CD4-positive, alpha-beta T cell treated with Interleukin-17A for 4 hours (primary cell): ENCODE results near the gene TLR1.
"Not testable (repeated sequence)": the region's sequence is repeated elsewhere in the genome, so short reads cannot be mapped to it uniquely, and the experiment has no call there.

Experiments
- DNase-seq: peaks from one replicate; pipeline ENCODE4 v3.0.0-alpha.2; 2020; ENCODE audit warnings: mixed read lengths

The TLR1 gene

DNA sequence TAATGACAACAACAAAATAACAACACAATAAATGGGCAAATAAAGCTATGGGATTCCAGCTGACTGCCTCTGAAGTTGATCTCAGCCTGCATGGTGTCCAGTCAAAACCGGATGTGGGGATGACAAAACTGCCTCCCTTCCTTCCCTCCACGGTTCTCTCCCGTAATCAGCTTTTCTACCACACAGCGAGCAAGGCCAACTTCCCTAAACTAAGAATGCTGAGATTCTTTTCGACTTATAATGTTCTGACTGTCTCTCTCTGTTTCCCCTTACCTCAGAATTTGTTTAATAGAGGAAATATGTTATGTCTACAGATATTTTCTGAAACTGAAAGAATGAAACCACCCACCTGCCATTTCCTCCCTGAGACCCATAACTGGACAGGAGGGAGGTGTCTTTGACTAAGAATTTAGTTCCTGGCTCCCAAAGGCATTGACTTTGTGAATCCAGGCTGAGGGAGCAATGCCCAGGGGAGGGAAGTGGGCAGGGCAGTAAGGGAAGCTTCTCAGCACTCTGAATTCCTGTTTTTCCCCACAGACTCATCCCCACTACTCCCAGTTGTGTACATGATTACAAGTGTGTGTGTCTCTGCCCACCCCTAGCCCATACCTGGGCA lies 1.0 kb upstream of the TLR1 start:
- peak; percentile 31 for DNase-seq

DNA sequence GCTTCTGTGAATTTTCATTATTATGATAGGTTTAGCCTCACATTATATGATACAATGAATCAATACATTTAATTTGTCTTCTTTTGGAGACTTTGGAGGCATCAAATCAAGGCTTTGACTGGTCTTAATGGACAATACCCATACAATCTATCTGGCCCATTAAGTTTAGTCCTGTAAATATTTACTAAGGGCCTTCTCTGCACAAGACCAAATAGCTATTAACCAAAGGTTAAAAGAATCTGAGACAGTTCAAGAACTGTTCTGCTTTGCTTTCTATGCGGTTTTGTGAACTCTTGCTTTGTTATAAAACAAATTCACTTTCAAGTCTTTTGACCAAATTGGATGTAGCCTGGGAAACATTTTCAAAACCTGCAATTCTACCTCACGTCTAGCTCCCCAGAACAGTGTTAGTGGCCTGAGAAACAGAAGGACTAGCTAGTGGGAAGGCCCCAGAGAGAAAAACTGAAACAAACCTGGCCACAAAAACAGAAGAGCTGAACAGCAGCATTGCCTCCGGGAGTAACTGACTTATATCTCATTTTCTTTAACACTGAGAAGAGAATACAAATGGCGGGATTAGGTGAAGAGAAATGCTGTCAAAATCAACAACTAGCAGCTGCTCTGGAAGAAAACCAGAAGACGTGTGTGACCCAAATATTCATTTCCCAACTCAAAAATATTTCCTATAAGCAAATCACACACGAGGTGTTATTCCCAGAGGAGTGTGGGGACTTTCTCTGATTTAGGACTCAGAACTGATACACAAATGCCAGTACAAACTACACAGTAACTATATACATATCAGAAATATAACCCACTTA lies 548 bp downstream of the TLR1 start:
- DNase-seq = peak; percentile 39

DNA sequence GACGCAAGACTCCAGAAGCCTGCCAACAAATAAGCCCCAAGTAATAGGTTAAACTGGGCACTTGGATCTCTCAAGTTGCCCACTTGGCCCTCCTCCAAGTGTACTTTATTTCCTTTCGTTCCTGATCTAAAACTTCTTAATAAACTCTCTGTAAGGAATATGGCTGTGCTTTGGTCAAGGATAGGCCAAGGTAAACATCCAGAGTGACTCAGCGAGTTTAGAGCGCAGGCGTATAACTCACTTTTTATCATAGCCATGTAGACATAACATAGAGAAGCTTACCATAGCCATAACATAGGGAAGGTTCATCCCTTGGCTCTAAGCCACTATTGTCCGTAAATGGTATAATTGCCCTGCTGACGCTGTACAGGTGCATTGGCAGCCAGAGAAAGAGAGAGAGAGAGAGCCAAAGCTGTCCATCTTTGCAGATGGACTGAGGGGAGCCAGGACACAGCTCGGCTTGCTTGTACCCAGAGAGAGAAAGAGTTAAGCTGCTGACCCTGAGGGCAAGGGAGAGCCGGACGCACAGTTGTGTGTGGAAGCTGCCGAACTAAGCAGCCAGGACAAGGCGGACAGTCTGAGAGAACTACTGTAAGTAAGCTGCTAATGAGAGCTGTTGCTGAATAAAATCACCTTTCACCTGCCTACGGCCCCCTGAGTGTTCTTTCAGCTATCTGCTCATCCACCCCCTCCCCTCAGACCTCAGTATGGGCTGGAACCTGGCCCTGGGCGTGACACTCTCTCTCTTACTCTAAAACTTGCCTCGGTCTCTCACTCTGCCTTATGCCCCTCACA lies 1.8 kb downstream of the TLR1 start:
- no peak for DNase-seq

DNA sequence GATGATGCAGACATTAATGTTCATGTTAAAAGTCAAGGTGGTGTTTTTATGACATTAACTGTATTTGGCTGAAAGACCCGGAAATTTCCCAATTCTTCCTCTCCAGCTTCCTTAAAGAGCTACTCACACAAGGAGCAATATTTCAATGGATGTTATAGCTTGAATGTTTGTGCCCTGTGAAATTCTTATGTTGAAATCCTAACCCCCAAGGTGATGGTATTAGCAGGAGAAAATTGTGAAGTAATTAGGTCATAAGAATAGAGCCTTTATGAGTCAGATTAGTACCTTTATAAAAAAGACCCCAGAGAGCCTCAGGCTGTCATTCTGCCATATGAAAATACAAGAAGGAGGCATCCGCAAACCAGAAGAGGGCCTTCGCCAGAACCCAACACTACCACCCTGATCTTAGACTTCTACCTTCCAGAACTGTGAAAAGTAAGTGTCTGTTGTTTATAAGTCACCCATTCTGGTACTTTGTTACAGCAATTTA lies 3.6 kb downstream of the TLR1 start:
- no peak for DNase-seq

DNA sequence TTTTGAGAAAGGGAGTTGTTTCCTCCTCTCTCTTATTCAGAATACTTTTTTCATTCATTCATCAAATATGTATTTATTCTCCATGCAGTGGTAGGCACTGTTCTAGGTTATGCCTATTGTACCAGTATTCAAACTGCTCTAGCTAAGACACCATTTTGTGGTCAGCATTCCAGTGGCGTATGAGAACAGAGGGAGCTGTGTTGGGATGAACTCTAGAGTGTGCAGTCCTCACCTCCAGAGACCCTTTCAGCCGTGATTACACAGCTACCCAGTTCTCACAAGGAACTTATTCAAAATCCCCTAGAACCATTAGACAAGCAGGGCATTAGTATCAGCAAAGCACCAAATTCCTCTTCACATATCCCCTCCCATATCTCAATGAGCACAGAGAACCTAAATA lies 4.2 kb downstream of the TLR1 start:
- DNase-seq = no peak

DNA sequence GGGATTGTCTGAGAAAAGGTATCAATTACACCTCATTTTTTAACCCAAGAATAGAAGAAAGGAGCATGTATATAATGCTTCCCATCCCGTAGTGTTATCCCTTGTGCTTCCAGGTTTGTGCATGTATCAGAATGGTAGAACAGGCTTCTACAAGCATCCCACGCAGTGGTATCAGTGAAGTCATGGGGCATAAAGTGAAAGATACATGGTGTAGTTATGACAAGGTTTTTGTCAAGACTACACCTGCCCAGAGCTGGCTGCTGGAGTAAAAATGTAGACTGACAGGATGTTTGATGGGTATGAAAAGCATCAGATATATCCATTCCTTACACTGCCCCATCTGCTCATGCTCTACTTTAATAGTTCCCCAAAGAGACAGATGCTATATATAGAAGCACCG lies 9.5 kb downstream of the TLR1 start:
- no peak for DNase-seq

DNA sequence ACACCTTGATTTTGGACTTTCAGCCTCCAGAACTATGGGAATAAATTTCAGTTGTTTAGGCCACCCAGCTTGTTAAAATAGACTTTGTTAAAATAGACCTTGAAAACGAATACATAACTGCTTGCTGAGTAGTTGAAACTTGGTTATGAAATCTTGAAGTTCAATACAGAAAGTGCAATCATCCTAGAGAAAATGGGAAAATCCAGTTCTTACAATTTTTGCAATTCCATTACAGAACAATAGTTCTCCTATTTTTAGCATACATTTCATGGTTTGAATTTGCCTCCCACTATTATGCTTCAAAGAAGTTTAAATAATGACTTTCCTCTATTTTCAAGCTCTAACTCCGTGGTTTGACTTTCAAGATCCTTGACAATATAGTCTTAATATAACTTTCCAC lies 10.5 kb downstream of the TLR1 start:
- DNase-seq = no peak

DNA sequence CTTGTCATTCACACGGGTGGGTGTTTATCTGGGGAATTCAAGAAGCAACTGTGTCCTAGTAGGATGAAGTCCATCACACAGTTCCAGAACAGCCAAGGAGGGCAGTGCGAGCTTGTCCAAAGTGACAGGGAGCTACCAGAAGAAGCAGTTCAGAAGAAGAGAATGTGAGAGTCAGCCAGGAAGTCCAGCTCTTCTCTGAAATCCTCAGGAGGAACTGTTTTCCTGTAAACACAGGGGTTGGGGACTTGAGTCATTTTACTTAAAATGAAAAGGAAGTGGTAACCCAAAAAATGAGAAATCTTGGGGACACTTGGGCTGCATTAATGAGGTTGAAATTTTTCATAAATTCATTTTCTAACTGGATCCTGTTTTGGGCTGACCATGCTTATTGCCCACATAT lies 13.6 kb downstream of the TLR1 start:
- DNase-seq = no peak

DNA sequence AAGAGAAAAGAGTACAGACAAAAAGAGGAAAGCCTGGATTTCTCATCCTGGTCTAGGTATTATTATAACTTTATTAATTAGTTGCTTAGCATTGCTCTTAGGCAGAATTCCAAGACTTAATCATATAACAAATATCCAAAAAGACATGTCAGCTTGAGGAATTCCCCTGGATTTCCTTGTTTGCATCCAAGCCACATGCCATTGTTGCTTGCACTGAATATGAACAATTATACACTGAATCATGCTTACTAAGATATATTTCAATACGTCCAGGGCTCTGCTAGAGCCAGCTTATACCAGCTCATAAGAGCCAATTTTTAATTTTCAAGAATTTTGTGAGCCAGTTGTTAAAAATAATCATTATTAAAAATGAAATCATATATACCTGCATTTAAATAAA lies 16.3 kb downstream of the TLR1 start:
- no peak for DNase-seq

DNA sequence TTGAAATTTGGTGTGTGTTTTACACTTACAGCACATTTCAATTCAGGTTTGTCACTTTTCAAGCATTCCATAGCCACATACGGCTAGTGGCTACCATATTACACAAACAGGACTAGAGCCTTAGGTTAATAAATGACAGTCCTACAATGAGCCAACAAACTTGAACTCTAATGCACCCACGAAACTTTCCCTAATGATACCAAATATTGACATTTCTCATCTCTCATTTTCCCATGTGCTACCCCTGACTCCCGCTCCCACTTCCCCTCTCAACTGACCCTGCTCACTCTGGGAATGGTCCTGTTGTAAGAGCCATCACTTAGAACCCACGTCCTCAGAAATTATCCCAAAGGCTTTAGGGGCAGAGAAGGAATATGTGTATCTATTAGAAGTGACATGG lies 16.9 kb downstream of the TLR1 start:
- DNase-seq = no peak

DNA sequence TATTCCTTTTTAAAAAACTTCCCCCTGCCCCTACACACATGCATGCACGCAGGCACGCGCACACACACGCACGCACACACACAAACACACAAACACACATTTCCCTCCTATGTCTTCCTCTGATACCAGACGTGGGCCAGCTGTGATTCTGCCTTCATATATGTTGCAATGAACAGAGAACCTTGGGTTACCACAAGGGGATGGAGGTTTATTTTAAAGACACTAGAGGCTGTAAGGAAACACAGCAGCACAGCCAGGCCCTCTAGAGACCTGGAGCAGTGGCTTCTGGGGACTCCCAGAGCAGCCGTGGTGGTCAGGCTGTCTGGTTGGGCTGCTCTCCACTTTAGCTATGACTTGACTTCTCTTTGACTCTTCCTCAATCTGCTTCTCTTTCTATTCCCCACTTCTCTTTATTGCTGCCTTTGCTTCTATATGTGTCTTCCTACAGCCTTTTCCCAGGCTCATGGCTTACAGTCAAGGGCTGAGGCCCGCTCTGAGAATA lies 18.6 kb downstream of the TLR1 start:
- DNase-seq = no peak

DNA sequence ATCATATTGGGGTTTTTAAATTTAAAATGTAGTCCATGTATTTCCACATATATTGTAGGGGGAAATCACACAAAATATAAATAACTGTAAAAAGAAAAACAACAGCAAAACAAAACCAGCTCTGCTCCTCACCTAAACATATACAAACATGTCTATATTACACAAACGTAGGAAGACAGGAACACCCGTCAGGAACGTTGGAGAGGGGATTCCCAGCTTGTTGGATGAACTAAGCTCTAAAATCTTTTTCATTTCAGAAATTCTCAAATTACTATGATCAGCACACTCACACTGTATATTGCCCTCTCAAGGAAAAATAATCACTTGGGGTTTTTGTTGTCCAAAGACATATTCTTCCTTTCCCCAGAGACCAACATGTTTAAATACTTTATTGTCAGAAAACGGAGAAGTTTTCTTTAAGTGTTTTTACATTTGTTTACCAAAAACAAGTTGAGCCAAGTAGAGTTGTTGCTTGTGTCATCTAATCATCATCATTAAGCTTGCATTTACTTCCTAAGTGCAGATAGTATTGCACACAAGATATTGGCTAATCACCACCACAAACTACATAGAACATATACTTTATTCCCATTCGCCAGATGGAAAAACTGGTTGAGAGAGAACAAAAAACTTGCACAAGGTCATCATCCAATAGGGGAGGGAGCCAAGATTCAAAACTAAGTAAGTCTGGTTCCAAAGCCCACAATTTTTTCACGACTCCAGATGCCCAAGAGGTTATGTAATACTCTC lies 19.4 kb downstream of the TLR1 start:
- DNase-seq = no peak

DNA sequence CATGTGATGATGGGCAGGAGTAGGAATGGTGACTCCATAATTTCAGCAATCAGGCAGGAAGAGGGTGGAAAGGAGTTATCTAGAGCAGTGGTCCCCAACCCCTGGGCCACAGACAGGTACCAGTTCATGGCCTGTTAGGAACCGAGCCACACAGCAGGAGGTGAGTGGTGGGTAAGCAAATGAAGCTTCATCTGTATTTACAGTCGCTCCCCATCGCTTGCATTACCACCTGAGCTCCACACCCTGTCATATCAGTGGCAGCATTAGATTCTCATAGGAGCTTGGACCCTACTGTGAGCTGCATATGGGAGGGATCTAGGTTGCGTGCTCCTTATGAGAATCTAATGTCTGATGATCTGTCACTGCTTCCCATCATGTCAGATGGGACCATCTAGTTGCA lies 20.4 kb downstream of the TLR1 start:
- DNase-seq = no peak

DNA sequence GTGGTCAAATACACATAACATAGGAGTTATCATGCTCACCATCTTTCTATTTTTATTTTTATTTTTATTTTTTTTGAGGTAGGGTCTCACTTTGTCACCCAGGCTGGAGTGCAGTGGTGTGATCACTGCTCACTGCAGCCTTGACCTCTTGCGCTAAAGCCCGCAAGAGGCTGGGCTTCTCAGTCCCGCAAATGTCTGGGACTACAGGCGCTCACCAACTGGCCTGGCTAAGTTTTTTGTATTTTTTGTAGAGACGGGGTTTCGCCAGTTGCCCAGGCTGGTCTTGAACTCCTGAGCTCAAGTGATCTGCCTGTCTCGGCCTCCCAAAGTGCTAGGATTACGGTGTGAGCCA lies 21.5 kb downstream of the TLR1 start:
- no peak for DNase-seq

DNA sequence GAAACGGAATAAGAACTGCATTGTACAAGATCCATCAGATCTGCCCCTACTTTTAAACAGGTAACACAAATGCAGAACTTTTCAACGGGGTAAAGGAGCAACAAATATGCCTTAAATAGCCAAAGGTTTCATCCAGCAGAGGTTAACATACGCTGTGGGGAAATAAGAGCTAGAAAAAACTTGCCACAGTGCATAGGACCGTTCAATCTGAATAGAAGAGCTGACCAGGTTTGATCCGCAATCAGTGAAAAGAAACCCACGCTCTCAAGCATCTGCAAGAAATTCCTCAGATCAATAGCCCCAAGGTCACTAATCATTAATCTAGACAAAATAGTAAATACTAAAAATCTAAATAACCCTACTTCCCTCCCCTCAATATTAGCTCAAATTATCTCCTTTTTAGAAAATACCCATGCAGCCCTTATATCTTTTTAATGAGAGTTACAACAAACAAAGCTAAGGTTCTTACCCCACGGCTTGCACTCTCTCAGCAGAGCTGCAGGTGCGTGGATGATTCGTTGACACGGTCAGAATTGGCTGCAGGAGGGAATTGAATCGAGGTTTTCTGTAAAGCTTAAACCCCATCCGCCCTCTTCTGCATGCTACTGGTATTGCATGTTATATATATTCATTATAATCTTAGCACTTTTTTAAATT lies 22.0 kb downstream of the TLR1 start, which contains the start of gene TLR10:
TSS of gene TLR10 (minus strand) at position 539 of the 657 bp plus-strand sequence. CDS start 7,400 bp downstream, outside the sequence.
- peak; percentile 59 for DNase-seq

DNA sequence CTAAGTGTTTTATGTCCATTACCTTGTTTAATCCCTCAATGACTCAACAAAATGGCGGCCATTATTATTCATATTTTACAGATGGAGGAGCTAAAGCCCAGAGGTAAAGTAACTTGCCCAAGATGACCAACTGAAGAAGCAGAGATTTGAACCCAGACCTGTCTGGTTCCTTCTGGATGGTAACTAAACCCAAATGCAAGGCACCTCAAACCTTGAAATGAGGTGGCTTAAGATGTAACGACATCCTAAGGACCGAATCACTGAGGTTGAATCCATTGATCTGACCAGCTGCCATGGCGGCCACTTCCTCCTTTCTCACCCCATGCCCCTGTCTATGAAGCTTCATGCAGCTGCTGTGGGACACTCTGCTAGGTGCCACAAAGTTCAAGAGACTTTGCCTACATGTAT lies 22.7 kb downstream of the TLR1 start:
- no peak for DNase-seq

DNA sequence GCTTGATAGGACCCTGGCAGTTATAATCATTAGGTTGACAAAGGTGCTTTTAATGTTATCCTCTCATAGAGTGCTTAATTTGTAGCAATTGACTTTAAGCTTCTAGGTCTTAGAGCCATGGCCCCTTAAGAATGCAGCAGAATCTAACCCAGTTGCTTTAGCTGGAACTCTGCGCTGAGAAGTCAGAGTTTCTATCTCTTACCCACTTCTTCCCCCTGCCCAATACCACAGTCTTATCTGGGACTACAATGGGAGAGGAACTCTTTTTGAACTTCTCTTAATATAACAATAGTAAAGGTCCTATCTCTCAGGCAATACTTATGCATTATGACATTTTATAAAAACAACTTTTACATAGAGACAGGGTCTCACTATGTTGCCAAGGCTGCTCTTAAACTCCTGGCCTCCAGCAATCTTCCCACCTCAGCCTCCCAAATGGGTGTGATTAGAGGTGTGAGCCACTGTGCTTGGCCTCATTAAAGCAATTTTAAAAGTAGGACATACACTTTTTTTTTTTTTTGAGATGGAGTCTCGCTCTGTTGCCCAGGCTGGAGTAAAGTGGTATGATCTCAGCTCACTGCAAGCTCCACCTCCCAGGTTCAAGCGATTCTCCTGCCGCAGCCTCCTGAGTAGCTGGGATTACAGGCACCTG lies 23.6 kb downstream of the TLR1 start:
- DNase-seq = no peak

DNA sequence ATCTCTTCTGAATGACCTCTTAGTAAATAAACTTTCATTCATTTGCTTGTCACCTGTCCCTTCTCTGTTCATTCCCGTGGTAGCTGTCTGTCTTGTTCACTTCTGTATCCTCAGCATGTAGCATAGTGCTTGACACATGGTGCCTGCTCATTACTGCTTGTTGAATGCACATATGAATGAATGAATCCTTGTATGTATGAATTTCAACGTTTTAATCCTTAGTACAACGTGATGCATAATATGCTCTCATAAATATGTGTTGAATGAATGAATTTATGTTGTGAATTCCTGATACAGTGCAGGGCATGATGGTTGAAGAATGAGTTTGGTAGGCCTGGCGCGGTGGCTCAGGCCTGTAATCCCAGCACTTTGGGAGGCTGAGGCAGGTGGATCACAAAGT lies 24.8 kb downstream of the TLR1 start:
- no peak for DNase-seq

DNA sequence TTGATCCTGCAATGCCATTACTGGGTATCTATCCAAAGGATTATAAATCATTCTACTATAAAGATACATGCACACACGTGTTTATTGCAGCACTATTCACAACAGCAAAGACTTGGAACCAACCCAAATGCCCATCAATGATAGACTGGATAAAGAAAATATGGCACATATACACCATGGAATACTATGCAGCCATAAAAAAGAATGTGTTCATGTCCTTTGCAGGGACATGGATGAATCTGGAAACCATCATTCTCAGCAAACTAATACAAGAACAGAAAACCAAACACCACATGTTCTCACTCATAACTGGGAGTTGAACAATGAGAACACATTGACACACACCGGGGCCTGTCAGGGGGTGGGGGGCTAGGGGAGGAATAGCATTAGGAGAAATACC lies 26.7 kb downstream of the TLR1 start:
- DNase-seq = not testable (repeated sequence)

DNA sequence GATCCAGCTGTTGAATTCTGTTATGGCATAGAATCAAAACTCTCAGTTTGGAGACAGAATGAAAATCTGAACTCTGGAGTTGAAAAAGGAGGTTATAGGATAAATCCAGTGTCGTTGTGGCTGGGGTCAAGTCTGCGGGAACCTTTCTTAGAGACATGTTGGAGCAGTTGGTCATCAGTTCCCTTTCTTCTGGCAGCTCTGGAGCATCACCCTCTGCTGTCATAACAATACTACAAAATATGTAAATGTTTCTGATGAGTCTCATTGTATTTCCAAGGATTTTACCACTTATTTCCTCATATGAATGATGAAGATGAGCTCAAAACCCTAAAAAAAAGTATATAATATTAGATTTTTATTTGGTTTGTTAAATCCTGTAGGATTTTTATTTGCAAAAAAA lies 29.3 kb downstream of the TLR1 start:
- DNase-seq = no peak

DNA sequence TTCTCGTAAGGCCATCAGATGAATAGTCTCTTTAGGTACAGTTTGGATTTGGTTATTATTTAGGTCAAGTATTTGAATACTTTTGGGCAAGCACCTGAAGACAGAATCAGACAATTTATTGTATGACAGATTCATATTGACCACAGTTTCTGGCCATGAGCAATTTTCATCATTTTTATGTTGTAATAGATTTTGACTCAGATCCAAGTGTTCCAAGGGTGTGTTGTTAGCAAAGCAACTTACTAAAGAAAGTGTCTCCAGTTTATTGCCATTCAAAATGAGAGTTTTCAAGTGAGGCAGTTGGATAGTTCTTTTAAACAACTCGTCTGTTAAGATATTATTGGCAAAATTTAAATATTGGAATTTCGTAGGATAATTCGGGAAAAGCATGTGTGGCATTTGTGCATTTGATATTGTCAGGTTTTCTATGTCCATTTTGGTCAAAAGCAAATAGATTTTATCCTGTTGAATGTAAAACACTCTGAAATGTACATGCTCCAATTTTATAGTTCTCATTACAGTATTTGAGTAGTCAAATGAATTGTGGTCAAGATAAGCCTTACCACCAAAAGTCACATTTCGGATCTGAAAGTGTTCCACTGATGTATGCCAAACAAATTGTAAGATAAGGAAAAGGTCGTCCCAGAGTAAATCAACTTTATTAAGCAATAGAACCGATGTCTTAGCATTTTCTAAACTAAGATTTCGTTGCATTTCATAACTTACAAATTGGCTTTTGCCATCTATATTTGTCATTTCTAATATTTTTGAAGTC lies 30.2 kb downstream of the TLR1 start:
- DNase-seq = no peak
